HCT116 (cell line): Measurements from ENCODE around the gene HSD3B2.

Source experiments
- CTCF ChIP-seq, 3 experiments: fragments of 200-600 bp in 1 of 3; sonication (generic) in 1 of 3; IDR thresholded peaks in 2 of 3; conservative IDR thresholded peaks in 1 of 3; 2 replicates each; pipeline ENCODE4 v1.5.1; 2012 to 2017; ENCODE audit warnings: low read depth in 2 of 3, low read length in 2 of 3, antibody characterized with exemption in 1 of 3, borderline replicate concordance in 1 of 3, control low read depth in 1 of 3, mild to moderate bottlenecking in 1 of 3, mixed read lengths in 1 of 3, mixed run types in 1 of 3, moderate library complexity in 1 of 3; ENCODE audit not compliant: insufficient read depth in 1 of 3
- EGR1 ChIP-seq: IDR thresholded peaks from 2 replicates; pipeline ENCODE4 v1.6.1; 2012; ENCODE audit warnings: low read depth
- EZH2 ChIP-seq: fragments of 200-600 bp; sonication (generic); IDR thresholded peaks from 2 replicates; pipeline ENCODE4 v1.6.1; 2017; ENCODE audit warnings: antibody characterized with exemption, mixed run types
- FOSL1 ChIP-seq: IDR thresholded peaks from 2 replicates; pipeline ENCODE4 v1.6.1; 2012; ENCODE audit warnings: low read depth
- JUND ChIP-seq: IDR thresholded peaks from 2 replicates; pipeline ENCODE4 v1.6.1; 2012
- POLR2A ChIP-seq: IDR thresholded peaks from 2 replicates; pipeline ENCODE4 v1.7.0; 2011; ENCODE audit warnings: borderline replicate concordance; ENCODE audit not compliant: insufficient read depth, insufficient read length; ENCODE audit errors: extremely low read depth
- POLR2AphosphoS5 ChIP-seq: IDR thresholded peaks from 2 replicates; pipeline ENCODE4 v1.6.1; 2011; ENCODE audit warnings: mild to moderate bottlenecking, low read depth, low read length, moderate library complexity
- SIN3A ChIP-seq: IDR thresholded peaks from 2 replicates; pipeline ENCODE4 v1.6.1; 2012; ENCODE audit warnings: low read depth
- SP1 ChIP-seq: IDR thresholded peaks from 2 replicates; pipeline ENCODE4 v1.6.1; 2012; ENCODE audit warnings: low read depth
- TCF7L2 ChIP-seq: IDR thresholded peaks from 2 replicates; pipeline ENCODE4 v1.7.0; 2011; ENCODE audit warnings: borderline replicate concordance, inconsistent platforms; ENCODE audit not compliant: insufficient read depth, insufficient read length; ENCODE audit errors: extremely low read depth

GRCh38 chr1:119366424-119366823 lies 48.5 kb upstream of the HSD3B2 start:
- TF ChIP-seq SP1 (no peak), CTCF (IDR thresholded peaks at IDR 0.05 in 2 of 3, conservative IDR thresholded peaks at IDR 0.05 in 1 of 3; ENCODE audit: borderline replicate concordance in 1 of 3, insufficient read depth in 1 of 3, low read depth in 2 of 3, low read length in 2 of 3) (no peak), EZH2 (no peak), POLR2AphosphoS5 (no peak), JUND (no peak), POLR2A (no peak), SIN3A (no peak), FOSL1 (no peak), TCF7L2 (no peak), EGR1 (no peak)
